ENCODE data around the gene C1QL4.

GRCh38 chr12:49369411-49370145 is 32.6 kb upstream of the C1QL4 start:
- TF ChIP-seq CTCF (conservative IDR thresholded peaks at IDR 0.05 in 1 of 2, IDR thresholded peaks at IDR 0.05 in 1 of 2; ENCODE audit: low read depth in 1 of 2, low read length in 2 of 2) (peak; percentile 53 to 65), EZH2 (IDR thresholded peaks at IDR 0.05; ENCODE audit: low read length, missing control alignments) (no peak)

Data from fibroblast of lung (primary cell).